ENCODE measurements around the gene OFD1. TPM values are rescaled to one million over a fixed set of nuclear protein-coding genes. Genes with fewer than 3 reads are reported as not detected.

Gene OFD1
- total RNA-seq, 2 donors from 2014 or later, result 27.7 to 36.3 TPM

GRCh38 chrX:13747836-13748235 lies 13.3 kb downstream of the OFD1 start:
- DNase-seq (peak in 1 of 2 donors; percentile 72), ATAC-seq (peak; percentile 84)
- intact Hi-C loops (cut with DNase I, micrococcal nuclease), result no loop called here

- ATAC-seq (no peak), DNase-seq (no peak)
- intact Hi-C loops (cut with DNase I, micrococcal nuclease), result no loop called here
Observed at GRCh38 chrX:13748486-13748885, 13.9 kb downstream of the OFD1 start.

DNA sequence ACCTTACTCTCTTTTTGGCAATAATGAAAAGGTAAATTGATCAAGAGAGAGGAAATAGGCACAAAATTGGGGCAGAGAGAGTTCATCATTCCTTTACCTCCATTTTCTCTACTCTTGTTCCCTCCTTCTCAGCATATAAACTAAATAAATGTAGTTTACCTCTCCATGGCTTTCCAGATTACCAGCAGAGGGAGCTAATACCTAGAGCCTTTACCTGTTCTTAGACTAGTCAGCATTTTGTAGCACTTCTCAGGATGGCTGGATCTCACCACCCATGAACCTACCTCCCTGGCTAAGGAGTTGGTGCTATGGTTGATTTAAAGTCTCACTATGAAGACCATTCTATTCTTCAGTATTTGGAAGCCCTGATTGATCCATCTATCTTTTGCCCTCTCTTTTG lies 15.7 kb downstream of the OFD1 start:
- ATAC-seq, result peak; percentile 57
- intact Hi-C loops (cut with DNase I, micrococcal nuclease), result loop anchor here in 1 of 2 donors (10.0 kb wide), 1 partner anchor 245 kb away; no protein-coding TSS in a partner anchor

GRCh38 chrX:13750812-13751211 lies 16.3 kb downstream of the OFD1 start:
- intact Hi-C loops (cut with DNase I, micrococcal nuclease), result loop anchor here in 1 of 2 donors (10.0 kb wide), 1 partner anchor 246 kb away; no protein-coding TSS in a partner anchor
- DNase-seq, result no peak
- no peak for ATAC-seq

More for the DNA sequence above, 15.7 kb downstream of the OFD1 start:
- DNase-seq, result no peak

DNA sequence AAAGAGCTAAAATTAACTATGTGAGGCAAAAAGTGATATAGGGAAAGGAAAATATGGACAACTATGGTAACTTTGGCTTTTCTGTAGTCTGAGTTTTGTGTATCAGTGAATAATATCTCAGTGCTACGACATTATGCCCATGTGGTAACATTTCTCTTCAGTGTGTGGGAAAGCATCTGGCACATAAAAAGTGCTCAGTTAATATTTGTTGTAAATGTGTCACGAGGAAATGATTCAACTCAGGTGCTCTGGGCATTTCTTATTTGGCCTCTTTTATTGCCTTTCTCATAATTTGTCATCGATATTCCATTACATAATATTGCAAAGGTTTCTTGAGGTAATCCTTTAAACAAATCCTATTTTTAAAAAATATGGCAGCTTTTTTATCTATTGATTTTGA lies 17.6 kb downstream of the OFD1 start:
- intact Hi-C loops (cut with DNase I, micrococcal nuclease), result loop anchor here in 1 of 2 donors (10.0 kb wide), 1 partner anchor 247 kb away; no protein-coding TSS in a partner anchor

DNA sequence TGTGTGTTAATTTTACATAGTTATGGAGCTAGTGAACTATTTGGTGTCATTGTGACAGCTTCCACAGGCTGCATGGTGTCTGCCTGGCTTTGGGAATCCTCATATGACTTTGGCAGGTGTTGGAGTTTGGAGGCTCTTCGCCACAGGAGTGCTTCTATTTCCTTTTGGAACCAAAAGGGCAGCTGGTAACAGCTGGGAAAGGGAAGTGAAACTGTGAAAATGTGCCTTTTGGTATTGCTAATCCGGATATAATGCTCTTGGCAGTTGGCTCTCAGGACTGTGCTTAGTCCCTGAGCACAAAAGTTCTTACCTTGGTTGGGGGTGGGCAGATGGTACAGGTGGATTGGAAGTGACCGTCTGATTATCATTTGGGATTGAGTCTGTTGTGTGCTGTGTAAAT lies 18.1 kb downstream of the OFD1 start:
- intact Hi-C loops (cut with DNase I, micrococcal nuclease), result loop anchor here in 1 of 2 donors (10.0 kb wide), 1 partner anchor 248 kb away; no protein-coding TSS in a partner anchor
- DNase-seq (no peak), ATAC-seq (peak; percentile 26)

More for the DNA sequence above, 17.6 kb downstream of the OFD1 start:
- no peak for DNase-seq
- no peak for ATAC-seq

- DNase-seq, result no peak
- no peak for ATAC-seq
- intact Hi-C loops (cut with DNase I, micrococcal nuclease), result loop anchor here in 1 of 2 donors (10.0 kb wide), 1 partner anchor 250 kb away; no protein-coding TSS in a partner anchor
Observed at GRCh38 chrX:13754765-13755164, 20.2 kb downstream of the OFD1 start.

GRCh38 chrX:13755254-13755653 lies 20.7 kb downstream of the OFD1 start:
- intact Hi-C loops (cut with DNase I, micrococcal nuclease), result loop anchor here in 1 of 2 donors (10.0 kb wide), 1 partner anchor 250 kb away; no protein-coding TSS in a partner anchor
- DNase-seq, result no peak
- ATAC-seq, result no peak

DNA sequence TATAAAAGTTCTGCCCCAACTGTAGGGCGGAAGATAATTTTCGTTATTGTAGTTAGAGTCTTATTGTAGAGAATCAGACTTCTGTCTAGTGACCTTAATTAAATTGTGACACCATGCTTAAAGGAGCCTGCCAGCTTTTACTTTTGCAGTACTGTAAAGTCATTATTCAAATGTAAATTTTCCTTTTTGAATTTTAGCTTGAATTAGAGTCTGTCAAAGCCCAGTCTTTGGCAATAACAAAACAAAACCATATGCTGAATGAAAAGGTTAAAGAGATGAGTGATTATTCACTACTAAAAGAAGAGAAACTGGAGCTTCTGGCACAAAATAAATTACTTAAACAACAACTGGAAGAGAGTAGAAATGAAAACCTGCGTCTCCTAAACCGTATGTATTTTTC lies 21.8 kb downstream of the OFD1 start:
- DNase-seq (no peak), ATAC-seq (no peak)
- intact Hi-C loops (cut with DNase I, micrococcal nuclease), result loop anchor here in 1 of 2 donors (10.0 kb wide), 1 partner anchor 252 kb away; no protein-coding TSS in a partner anchor

DNA sequence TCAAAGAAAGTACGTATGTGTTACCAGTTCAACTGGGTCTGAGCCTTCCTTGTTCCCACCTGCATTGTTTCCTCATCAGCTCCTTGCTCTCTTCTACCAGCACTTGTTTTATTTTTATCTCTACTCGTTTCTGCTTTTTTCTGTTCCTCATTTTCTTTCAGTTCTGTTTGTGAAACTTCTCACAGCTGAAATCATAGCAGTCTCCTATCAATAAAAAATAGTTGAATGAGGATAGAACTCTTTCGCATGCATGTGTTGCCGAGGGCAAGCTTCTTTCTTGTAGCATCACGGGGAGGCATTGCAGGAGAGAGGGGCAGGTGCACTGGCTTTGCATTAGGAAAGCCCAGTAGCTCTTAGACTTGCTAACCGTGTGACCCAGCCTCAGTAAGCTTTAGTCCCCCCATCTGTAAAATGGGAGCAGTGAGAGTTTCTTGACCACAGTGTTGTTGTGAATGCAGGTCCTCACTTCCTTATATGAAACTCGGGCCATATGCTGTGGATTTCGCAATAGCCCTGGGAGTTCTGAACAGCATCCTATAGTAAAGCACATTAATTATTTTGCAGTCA lies 24.7 kb downstream of the OFD1 start:
- intact Hi-C loops (cut with DNase I, micrococcal nuclease), result loop anchor here in 1 of 2 donors (10.0 kb wide), 1 partner anchor 254 kb away; no protein-coding TSS in a partner anchor
- DNase-seq (no peak), ATAC-seq (no peak)

- ATAC-seq (no peak), DNase-seq (no peak)
- intact Hi-C loops (cut with DNase I, micrococcal nuclease), result no loop called here
Observed at GRCh38 chrX:13760426-13760825, 25.9 kb downstream of the OFD1 start.

DNA sequence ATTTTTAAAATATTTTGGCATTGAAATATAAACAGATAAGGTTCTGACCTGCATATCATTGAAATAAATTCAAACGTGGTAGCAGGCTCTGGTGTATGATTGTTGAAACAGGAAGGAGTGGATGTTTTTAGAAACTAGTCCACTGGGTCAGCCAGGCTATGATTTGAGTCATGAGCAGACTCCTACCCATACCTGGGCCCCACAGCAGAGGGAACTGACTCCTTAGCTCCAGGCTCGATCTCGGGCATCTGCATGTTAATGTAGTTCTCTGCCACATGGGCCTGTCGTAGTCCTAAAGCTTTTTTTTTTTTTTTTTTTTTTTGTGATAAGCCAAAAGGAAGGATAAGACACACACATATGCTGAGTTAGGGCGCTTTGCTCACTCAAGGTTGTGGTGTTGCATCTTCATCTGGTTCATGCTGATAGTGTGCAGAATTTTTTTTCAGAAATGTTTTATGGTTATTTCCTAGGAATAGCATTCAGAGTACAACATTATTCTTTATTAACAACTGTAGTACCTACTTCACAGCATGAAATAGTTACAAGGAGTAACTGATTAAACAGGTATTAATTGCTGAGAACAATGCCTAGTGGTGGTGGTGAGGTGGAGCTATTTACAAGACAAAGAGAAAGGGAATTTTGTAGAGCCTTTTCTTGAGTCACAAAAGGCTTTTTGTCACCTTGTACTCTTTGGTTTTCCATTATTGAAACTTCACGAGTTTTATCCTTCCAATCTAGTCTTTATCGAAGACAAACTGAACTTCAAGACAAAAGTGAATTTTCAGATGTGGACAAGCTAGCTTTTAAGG lies 27.3 kb downstream of the OFD1 start:
- no peak for DNase-seq
- intact Hi-C loops (cut with DNase I, micrococcal nuclease), result no loop called here
- no peak for ATAC-seq

DNA sequence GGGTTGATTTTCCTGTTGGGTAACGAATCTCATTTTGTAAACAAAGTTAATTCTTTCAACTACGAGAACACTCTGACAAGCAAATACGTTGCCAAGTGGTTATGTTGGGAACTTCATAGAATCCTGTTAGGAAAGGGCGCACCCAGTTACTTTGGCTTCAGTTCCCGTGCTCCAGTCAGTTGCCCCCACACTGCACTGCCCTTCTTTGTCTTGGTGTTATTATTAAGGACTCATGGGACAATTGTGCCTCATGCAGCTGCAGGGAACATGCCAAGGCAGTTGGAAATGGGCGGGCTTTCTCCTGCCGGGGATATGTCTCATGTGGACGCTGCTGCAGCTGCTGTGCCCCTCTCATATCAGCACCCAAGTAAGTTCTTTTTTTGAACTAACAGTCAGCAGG lies 28.9 kb downstream of the OFD1 start:
- ATAC-seq (no peak), DNase-seq (no peak)
- intact Hi-C loops (cut with DNase I, micrococcal nuclease), result no loop called here

DNA sequence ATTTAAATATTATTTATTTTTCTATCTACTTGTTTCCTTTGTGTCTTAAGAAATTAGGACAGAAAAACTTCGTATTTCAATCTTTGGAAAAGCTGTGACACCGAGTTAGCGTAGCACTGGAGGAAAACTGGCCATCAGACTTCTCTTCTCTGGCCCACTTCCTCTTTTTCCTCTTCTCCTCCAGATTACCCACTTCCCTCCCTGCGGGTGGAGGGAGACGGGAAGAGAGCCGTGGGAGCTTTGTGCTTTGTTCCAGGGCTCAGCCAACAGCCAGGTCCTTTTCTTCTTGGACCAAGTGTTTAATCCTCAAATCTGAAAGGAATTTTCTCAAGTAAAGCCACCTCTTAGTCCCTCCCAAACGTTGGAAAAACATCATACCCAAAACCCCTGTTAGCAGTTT lies 29.7 kb downstream of the OFD1 start:
- no peak for ATAC-seq
- intact Hi-C loops (cut with DNase I, micrococcal nuclease), result no loop called here

GRCh38 chrX:13764765-13765164 lies 30.2 kb downstream of the OFD1 start:
- DNase-seq, result no peak
- intact Hi-C loops (cut with DNase I, micrococcal nuclease), result no loop called here
- peak; percentile 47 for ATAC-seq

More for the DNA sequence above, 29.7 kb downstream of the OFD1 start:
- no peak for DNase-seq

DNA sequence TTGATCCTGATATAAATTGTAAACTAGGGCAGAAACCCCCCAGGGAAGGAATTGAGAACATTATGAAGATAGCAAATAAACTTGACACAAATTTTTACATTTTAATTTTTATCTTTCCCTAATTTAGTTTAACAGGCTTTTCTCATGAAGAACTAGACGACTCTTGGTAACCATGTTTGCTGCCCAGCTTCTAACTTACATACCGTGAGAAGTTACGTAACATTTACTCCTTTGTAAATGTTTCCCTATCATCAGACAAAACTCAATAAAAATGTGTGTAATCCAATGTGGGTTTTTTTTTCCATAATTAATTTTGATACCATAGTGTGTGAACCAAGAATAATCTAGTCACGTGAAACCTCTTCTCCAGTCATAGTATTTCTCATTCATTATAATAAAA lies 34.4 kb downstream of the OFD1 start:
- intact Hi-C loops (cut with DNase I, micrococcal nuclease), result no loop called here
- DNase-seq, result no peak
- ATAC-seq, result no peak

DNA sequence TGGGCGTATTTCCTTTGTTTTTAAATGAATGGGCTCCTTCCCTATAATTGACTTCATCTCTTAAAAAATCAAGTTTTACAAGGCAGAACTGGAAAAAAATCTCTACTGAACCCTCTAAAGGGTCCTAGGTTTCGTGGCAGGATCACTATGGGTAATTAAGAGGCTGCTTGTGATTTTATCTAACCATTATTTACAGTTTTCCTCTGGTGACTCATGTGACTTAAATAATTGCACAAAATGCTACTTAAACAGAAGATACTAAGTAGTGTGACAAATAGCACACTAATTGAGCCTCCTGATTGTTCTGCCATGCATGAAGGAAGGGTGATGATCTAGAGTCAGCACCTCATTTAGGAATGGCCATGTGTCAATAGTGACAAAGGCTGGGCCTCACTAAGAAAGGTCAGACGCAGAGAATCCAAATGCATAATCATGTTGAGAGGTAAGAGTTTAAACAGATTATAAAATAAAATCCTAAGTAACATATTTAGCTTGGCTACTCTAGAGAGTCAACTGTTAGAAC lies 35.5 kb downstream of the OFD1 start:
- DNase-seq, result no peak
- intact Hi-C loops (cut with DNase I, micrococcal nuclease), result no loop called here
- no peak for ATAC-seq

DNA sequence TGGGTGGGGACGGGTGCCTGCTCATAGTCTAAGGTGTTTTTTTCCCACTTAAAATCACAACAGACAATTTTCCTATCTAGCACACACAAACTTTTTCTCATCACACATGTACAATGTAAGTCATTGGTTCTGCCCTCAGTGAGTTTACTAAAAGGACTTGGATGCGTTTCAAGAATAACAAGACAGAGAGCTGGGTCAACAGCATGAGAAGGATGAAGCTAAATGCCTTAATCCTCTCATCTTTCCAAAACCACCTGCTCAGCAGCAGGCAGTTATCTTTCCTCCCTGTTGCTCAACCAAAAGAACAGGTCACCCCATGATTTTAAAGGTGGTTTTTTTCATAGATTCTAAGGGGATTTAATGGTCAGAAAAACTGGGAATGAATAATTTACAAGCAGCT lies 40.1 kb downstream of the OFD1 start:
- no peak for DNase-seq
- ATAC-seq, result no peak
- intact Hi-C loops (cut with DNase I, micrococcal nuclease), result no loop called here

GRCh38 chrX:13775837-13776236 lies 41.3 kb downstream of the OFD1 start:
- intact Hi-C loops (cut with DNase I, micrococcal nuclease), result no loop called here
- ATAC-seq, result no peak
- no peak for DNase-seq

- intact Hi-C loops (cut with DNase I, micrococcal nuclease), result no loop called here
- no peak for ATAC-seq
- DNase-seq, result no peak
Observed at GRCh38 chrX:13776387-13776786, 41.8 kb downstream of the OFD1 start.
